ENCODE data around the gene TPD52L1.

- TF ChIP-seq CTCF (IDR thresholded peaks at IDR 0.05) (no peak), POLR2A (IDR thresholded peaks at IDR 0.05) (no peak)
These were observed 153.7 kb downstream of the TPD52L1 start for GRCh38 chr6:125307150-125307838.

Measured in testis (tissue), 2 donors.